ENCODE results near the gene ANK3.

Gene ANK3

DNA sequence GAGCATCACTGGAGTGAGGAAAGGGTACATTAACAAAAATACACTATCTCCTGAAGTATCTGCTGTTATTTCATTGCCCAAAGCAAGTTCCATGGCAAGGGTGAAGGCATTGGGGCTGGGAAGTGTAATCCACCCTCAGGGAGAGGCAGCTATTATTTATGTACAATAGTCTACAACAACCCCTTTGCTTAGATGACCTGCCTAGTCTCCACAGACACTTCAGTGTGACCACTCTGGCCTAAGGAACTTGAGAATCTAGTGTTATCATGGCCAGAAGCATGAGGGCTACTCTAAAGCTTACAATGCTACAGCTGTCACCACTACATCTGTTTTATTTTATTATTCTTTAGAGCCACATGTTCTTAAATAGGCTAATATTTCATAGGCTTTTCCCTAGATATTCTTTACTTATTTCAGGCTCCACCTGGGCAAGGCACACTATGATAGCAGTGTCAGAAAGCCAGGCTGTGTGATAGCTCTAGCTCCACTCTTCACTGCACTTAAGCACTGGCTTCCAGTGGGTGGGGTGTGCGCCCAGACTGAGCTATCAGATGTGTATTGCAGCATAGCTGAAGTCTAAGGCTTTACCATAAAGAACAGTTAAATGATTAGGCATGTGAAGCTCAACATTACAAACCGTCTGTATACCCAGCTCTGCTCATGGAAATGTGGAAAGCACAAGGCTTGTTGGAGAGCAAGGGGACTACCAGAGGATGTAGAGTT is 366.4 kb downstream of the ANK3 start:
- DNase-seq, result no peak

DNA sequence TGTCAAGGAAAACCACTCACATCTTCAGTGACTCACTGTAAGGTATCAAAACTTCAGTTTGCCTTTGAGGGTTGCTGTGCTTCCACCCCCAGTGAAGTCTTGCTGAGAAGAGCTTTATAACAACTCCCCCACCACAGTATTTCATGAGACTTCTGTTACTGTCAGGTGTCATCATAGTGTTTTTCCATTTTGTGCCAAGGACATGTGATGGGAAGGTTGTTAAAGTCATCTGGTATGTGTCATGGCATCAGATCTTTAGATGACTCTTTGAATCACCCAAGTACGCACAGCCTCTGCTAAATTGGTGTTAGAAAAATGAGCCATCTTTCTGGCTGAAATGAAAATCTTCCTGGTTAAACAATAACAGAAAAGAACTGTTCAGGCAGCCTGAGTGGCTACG is 368.3 kb downstream of the ANK3 start:
- DNase-seq, result no peak

DNA sequence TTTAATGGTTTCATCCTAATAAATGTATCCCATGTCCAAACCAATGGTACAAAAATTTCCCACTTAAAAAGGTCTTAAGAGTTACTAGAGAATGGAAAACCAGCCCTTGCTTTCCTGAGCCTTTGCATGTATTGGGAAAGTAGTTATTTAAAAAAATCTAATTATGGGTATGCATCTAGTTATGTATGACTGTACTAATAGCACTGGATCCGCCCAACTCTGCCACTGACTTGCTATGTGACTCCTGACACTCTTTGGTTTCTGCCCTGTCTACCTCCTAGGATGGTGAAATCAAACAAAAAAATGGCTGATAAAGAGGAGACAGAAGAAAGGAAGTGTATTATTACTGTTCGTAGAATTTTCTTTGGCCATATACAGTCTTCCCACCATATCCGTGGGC is 372.9 kb downstream of the ANK3 start:
- DNase-seq, result no peak

DNA sequence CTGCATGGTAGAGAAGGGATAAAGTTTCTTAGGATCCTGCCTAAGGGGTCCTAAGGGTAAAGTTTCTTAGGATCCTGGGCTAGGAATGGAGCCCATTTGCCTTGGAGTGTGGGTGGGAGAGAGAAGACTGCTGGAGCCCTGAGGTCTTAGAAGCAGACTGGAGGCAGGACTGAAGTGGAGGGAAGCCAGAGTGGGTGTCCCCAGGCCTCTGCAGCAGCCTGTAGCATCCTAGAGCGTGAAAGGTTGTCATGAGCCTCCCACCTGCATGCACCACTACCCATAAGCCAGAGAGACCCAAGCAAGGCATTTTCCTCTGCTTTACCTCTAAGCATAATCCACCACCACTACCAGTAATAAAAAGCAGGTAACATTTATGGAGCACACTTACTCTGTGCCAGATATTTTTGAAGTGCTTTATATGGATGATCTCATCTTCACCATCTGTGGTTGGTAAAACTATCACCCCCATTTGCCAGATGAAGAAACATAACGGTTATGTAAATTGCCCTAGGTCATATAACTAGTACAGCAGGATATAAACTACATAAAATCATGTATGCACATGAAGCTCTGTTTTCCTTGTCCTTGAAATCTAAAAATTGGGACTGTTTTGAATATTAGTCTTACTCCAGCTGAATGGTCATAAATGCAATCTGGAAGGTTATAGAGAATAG is 379.8 kb downstream of the ANK3 start:
- no peak for DNase-seq

DNA sequence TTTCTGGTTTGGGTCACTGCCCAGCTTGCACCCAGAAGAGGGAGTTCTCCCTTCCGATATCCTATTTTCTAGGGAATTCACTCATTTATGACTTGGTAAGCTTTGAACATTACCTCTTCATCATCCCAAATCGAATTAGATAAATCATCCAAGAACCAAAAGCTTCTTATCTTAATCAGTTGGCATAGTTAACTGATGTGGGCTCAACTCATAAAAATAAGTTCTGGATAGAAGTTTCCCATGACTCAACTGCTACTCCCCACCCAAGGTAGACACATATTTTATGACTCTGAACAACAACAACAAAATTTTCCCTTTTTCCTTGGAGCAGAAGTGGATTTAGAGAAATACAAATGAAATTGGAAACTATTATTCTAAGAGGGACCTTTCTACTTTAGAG is 380.4 kb downstream of the ANK3 start:
- DNase-seq, result no peak

DNA sequence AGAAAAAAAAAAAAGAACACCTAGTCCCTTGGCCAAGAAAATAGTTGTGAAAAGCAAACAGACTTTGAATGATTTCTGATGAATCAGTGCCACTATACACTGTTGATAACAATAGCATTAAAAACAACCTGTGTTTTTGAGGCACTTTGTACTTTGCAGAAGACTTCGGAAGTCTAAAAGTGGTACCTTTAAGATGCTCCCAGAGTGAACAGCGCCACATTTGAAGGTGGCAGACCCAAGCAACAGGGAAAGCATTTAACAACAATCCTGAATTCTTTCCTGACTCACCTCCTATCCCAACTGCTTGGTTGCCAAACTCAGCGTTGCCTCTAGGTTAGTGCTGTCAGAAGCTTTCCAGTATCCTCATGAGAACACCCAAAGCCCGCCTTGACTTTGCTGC is 380.9 kb downstream of the ANK3 start:
- no peak for DNase-seq

DNA sequence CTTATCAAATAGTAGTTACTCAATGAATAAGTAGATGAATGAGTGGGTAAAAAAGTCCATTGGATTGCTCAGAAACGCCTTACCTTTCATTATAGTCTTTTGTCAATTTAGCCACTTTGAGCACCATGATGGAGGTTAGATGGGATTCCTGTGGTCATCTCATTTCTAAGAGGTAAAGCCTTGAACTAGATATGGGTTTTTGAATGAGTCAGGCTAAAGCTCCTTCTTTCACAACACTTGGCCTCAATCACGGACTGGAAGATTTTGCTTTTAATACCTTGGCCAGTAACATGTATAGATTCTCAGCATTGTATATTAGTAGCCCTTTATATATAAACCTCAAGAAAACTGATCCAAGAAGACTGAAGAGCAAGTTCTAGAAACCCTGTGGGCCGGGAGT is 383.6 kb downstream of the ANK3 start:
- no peak for DNase-seq

DNA sequence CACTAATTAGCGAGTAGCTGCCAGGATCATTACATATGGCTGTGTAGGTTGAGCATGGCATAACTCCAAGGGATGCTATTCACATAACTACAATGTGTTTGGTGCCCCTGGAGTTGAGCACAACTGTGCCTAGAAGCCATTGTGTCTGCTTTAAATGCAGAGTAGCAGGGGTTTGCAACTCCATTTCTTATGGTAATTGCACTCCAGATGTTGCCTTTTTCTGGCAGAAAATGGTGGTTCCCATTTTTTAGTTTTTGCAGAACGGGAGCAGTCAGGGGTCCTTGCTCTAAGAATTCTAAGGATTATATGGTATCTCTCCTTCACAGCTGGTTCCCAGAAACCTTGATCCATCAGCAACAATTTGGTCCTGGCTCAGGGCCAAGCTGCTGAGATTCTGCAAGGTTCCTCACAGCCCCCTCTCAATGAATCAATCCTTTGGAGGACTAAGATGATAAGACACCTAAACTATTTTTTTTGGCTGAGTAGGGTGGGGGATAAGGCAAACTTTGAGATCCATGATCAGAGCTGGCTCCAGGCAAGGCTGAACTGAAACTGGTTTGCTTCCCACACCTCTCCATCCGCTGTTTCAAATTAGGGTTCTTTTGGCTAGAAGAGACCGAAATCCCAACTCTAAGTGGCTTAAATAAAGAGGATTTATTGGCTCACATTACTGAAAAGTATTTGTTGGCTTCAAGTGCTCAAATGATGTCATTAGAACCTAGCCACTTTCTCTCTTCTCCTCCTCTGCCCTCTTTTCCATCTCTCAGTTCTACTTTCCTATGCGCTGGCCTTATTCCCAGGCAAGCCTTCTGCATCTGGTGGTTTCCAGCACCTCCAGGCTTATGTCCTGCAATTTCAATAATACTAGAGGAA is 385.8 kb downstream of the ANK3 start:
- no peak for DNase-seq

DNA sequence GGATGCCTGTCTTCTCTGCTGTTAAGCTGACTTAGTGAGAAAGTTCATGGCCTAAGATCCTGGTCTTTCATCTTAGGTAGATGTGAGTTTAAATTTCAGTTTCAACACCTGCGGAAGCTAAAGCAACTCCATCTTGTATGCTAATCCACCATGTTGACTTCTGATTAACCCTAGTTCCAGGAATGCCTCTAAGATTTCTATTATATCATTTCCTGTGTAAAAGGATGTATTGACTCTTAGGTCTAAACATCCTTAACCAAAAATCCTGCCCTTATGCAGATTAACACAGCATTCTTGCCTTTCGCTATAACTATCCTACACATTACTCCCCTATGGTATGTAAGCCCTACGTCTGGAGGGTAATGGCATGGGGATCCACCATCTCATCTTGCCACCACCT is 388.9 kb downstream of the ANK3 start:
- no peak for DNase-seq

DNA sequence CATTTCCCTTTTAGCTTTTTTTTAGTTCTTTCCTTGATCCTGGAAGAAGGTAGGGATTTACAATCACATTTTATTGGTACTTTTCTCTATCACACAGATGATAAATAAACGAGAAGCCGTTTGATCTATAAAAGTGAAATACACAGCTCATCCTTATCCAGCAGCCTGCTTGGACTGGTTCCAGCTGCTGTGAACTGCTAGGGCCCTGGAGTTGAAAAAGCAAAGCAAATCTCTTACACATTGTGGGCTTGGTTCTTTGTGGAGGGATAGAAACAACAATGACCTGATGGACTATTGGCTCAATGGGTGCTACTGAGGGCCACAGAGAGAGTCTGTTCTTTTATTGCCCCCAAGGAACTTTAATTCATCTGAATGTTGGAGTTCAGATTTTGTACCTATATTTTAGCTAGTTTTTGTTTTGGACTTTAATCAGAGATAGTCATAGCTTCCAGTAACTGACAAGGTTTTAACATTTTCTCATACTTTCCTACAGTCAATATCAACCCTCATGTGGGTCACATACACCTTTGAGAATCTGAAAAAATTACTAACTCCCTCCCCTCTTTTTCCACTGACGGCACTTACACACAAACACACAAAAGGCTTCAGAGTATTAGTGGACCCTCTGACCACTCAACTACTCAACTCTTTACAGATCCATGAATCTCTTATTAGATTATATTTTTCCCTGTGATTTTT is 391.7 kb downstream of the ANK3 start:
- no peak for DNase-seq

DNA sequence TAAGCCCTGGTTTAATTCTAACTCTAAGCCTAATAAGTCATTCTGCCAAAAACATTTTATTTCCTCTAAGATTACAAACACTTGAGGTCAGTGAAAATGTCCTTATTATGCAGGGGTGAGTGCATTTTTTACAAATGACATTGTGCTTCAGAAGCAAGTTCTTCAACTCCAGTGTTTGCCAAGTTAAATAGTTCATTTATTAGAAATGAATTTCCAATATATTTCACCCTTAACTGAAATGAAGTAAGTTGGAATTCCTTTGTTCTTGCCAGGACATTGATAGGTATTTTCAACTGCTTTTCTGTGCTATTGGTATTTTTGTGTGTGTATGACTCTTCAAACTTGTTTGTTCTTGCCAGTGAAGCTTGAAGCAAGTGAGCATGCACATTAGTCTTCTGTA is 393.8 kb downstream of the ANK3 start:
- no peak for DNase-seq

DNA sequence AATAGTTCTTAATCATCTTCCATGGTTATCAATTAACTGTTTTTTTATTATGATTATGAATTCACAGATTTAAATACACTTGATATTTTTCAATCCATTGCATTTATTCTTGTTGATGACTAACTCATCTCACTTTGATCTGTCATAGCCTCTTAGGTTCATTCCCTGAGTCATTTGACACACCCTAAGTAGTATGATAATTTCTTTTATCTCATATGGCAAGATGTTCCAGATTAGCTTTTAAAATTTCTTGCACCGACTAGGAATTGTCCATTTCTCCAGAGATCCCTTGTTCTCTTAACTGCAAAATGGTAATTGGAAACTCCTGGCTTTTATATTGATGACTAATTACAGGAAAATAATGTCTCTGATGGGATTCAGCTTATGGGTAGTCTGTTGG is 395.7 kb downstream of the ANK3 start:
- no peak for DNase-seq

DNA sequence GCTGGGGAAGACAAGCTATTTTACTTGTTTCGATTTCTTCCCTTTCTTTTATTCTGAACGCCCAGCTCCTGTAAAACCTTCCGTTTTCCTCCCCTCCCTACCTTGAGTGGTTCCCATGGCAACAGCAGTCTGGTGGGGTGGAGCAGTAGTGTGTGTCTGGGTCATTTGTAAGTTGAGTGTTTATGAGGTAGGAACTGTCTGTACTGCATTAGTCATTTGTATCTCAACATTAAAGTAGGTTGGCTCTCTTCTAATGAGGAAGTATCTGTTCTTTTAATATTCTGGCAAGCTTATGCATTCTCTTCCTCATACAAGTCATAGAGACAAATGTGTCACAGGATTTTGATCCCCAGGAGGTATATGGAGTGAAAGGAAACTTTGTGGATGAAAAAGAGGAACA is 398.0 kb downstream of the ANK3 start:
- DNase-seq, result no peak

DNA sequence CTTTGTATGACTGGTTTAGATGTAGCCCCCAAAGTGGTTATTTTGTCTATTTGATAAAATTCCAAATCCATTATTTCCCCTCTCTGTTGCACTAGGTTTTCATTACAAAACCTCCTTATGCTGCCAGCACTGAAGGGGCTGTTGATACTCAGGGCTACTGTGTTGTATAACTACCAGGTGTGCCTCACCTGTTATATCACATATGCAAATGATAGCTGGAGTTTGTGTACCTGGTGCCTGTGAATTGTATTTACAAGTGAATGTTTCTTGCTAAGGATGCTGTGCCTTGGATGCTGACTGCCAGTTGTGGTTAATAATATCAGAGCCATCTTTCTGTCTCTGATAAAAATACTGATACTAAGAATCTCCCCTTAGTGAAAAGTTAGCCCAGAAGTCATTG is 398.6 kb downstream of the ANK3 start:
- no peak for DNase-seq

DNA sequence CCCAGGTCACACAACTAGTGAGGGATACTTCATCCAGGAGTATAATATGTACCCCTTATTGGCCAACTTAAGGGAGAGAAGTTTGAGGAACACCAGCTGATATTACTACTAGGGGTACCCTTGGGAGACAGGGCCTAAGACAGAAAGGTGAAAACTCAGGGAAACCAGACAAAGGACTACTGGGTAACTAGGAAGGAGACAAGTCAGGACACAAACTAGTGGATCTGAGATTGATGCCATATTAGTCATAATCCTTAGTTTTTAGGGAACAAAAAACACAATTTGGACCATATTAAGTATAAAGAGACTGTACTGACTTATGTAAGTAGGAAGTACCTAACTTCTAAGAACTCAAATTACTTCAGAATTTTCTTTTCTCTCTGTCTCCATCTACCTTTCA is 404.0 kb downstream of the ANK3 start:
- DNase-seq, result no peak

DNA sequence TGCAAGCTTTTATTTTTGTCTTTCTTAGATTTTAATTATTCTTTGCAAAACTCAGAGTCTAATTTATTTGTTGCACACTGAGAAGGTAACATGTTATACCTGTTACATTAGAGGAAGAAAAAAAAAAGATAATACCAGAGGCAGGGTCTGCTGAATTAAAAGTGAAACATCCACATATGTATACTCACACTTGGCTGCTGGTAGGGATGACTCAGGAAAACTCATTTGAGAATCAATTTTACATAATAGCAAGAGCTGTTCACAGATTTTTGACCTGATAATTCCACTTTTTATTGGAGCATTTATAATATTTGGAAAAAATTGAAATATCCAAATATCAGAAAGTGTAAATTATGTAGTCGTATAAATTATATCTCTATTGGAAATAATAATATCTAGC is 405.3 kb downstream of the ANK3 start:
- no peak for DNase-seq

DNA sequence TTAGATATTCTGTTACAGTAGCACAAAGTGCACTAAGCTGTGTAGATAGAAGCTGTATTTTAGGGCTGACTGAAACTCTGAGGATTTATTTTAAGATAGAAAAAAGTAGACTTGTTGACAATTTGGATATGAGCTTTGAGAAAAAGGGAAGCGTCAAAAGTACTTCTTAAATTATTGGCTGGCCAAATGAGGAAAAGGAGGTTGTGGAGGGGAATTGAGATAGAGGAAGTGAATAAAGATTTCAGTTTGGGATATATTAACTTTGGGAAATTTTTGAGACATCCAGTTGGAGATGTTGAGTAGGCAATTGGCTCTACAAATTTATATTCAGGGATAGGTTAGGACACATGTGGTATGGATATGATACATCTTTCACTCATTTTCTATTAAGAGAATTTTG is 409.3 kb downstream of the ANK3 start:
- DNase-seq, result no peak

DNA sequence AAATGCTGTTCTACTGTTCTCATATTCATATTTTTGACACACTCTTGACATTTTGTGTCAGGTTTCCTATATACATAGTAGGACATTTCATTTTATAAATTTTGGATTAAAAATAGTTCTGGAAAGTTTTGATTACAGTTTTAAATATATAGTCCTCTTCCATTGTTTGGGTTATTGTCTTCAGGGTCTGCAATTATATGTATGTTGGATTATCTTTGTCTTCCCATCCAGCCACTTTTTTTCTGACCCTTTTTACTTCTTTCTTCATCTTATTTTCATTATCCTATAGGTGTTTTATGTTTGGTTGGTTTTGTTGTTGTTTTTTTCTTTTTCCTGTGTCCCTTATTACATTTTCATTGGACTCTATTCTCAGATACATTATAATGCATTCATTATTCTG is 412.2 kb downstream of the ANK3 start:
- no peak for DNase-seq

DNA sequence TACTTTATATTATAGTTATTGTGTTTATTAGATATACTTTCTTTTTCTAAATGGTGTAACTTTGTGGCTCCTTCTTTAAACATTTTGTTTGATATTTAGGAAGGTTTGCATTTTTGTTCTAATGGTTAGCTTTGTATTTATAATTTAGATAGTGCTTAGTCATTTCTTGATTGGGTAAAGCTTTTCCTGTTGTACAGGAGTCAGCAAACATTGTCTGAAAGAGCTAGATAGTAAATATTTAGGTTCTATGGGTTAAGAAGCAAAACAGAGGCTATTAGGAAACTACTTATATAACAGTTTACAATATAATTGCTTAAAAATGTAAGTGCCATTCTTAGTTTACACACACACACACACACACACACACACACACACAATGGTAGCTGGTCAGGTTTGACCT is 412.8 kb downstream of the ANK3 start:
- DNase-seq, result no peak

Data from GOT3 (cell line).